Measurements from ENCODE around the gene ATP13A5.

ATP13A5 gene

GRCh38 chr3:193354423-193354822, 24.1 kb downstream of the ATP13A5 start:
- TF ChIP-seq POLR2A (IDR thresholded peaks at IDR 0.05; ENCODE audit: extremely low read depth, insufficient read length) = no peak
- TF ChIP-seq MAX (IDR thresholded peaks at IDR 0.05; ENCODE audit: low read depth, low read length) = no peak
- TF ChIP-seq CTCF (IDR thresholded peaks at IDR 0.05; ENCODE audit: low read depth, low read length) = no peak
- TF ChIP-seq MYC (IDR thresholded peaks at IDR 0.05; ENCODE audit: low read depth, low read length) = no peak
- no peak overlapping the region for H3K4me3 ChIP-seq (ENCODE audit: low read depth, low read length)
- DNase-seq (ENCODE audit: low read depth) = no peak

- TF ChIP-seq MAX (IDR thresholded peaks at IDR 0.05; ENCODE audit: low read depth, low read length) (no peak), POLR2A (IDR thresholded peaks at IDR 0.05; ENCODE audit: extremely low read depth, insufficient read length) (no peak), MYC (IDR thresholded peaks at IDR 0.05; ENCODE audit: low read depth, low read length) (no peak)
- no peak overlapping the region for H3K4me3 ChIP-seq (ENCODE audit: low read depth, low read length)
- no peak for DNase-seq (ENCODE audit: low read depth)
These were observed 27.8 kb downstream of the ATP13A5 start for GRCh38 chr3:193350744-193351143.

- no peak for TF ChIP-seq MAX (IDR thresholded peaks at IDR 0.05; ENCODE audit: low read depth, low read length)
- TF ChIP-seq CTCF (IDR thresholded peaks at IDR 0.05; ENCODE audit: low read depth, low read length) = no peak
- no peak for TF ChIP-seq MYC (IDR thresholded peaks at IDR 0.05; ENCODE audit: low read depth, low read length)
- no peak for TF ChIP-seq POLR2A (IDR thresholded peaks at IDR 0.05; ENCODE audit: extremely low read depth, insufficient read length)
- DNase-seq (ENCODE audit: low read depth) = no peak
- H3K4me3 ChIP-seq (ENCODE audit: low read depth, low read length) = no peak overlapping the region
These were observed 29.9 kb downstream of the ATP13A5 start for GRCh38 chr3:193348686-193349085.

- TF ChIP-seq POLR2A (IDR thresholded peaks at IDR 0.05; ENCODE audit: extremely low read depth, insufficient read length) (no peak), MYC (IDR thresholded peaks at IDR 0.05; ENCODE audit: low read depth, low read length) (no peak), MAX (IDR thresholded peaks at IDR 0.05; ENCODE audit: low read depth, low read length) (no peak), CTCF (IDR thresholded peaks at IDR 0.05; ENCODE audit: low read depth, low read length) (no peak)
- no peak overlapping the region for H3K4me3 ChIP-seq (ENCODE audit: low read depth, low read length)
- no peak for DNase-seq (ENCODE audit: low read depth)
These were observed 30.7 kb downstream of the ATP13A5 start for GRCh38 chr3:193347521-193348501.

GRCh38 chr3:193346259-193346658, 32.3 kb downstream of the ATP13A5 start:
- no peak for DNase-seq (ENCODE audit: low read depth)
- no peak overlapping the region for H3K4me3 ChIP-seq (ENCODE audit: low read depth, low read length)
- TF ChIP-seq MYC (IDR thresholded peaks at IDR 0.05; ENCODE audit: low read depth, low read length) (no peak), CTCF (IDR thresholded peaks at IDR 0.05; ENCODE audit: low read depth, low read length) (no peak), MAX (IDR thresholded peaks at IDR 0.05; ENCODE audit: low read depth, low read length) (no peak), POLR2A (IDR thresholded peaks at IDR 0.05; ENCODE audit: extremely low read depth, insufficient read length) (no peak)

- no peak for DNase-seq (ENCODE audit: low read depth)
- no peak for TF ChIP-seq MAX (IDR thresholded peaks at IDR 0.05; ENCODE audit: low read depth, low read length)
- TF ChIP-seq CTCF (IDR thresholded peaks at IDR 0.05; ENCODE audit: low read depth, low read length) = no peak
- no peak for TF ChIP-seq MYC (IDR thresholded peaks at IDR 0.05; ENCODE audit: low read depth, low read length)
- no peak for TF ChIP-seq POLR2A (IDR thresholded peaks at IDR 0.05; ENCODE audit: extremely low read depth, insufficient read length)
- no peak overlapping the region for H3K4me3 ChIP-seq (ENCODE audit: low read depth, low read length)
These were observed 33.1 kb downstream of the ATP13A5 start for GRCh38 chr3:193345431-193345830.
